SU-DHL-6 (cell line): ENCODE data around the gene IDH3G.

ENCODE experiments used
- CTCF ChIP-seq: fragments of 200-600 bp; sonication (generic); IDR thresholded peaks from one replicate; pipeline ENCODE4 v1.5.1; 2017; ENCODE audit warnings: antibody characterized with exemption, mild to moderate bottlenecking, low read length, moderate library complexity; ENCODE audit not compliant: insufficient read depth, poor library complexity, severe bottlenecking
- EZH2phosphoT487 ChIP-seq: fragments of 200-600 bp; sonication (generic), shearing (Covaris generic); conservative IDR thresholded peaks from 2 replicates; pipeline ENCODE4 v1.6.1; 2018; ENCODE audit warnings: mild to moderate bottlenecking, antibody characterized with exemption, low read length, moderate library complexity, mixed read lengths

GRCh38 chrX:153793291-153793690 lies 884 bp downstream of the IDH3G start:
- no peak for TF ChIP-seq CTCF
- no peak for TF ChIP-seq EZH2phosphoT487
